A673 (cell line): ENCODE data around the gene CA7. TPM values are rescaled to one million over a fixed set of nuclear protein-coding genes. Genes with fewer than 3 reads are reported as not detected.
A peak's percentile ranks its signal among the peaks of the same experiment; 100 is the strongest.

Source experiments
- BruUV-seq: library from RNA; stranded (reverse); fragments of 400-500 nt; replicated peaks from 2 replicates; lab custom pipeline; 2021; lab: Mats Ljungman, UMichigan
- CTCF ChIA-PET: fragments of 300-600 bp; sonication (Branson Sonifier 250); formaldehyde crosslinking; loops from one replicate; lab custom pipeline; 2022; ENCODE audit warnings: antibody characterized with exemption; lab: Charles Lee
- POLR2A ChIA-PET: fragments of 300-600 bp; sonication (Branson Sonifier 250); formaldehyde crosslinking; loops from one replicate; lab custom pipeline; 2022; ENCODE audit warnings: antibody characterized with exemption; ENCODE audit not compliant: low non-redundant PET; lab: Charles Lee
- DNase-seq: peaks from one replicate; pipeline ENCODE4 v3.0.0-alpha.2; 2015; ENCODE audit warnings: low spot score
- H3K27ac ChIP-seq: fragments of 200-600 bp; sonication (generic); 2 replicates; pipeline ENCODE4 v1.5.1; 2016; ENCODE audit warnings: mixed run types, low read depth, mild to moderate bottlenecking, mixed read lengths, antibody characterized with exemption, low read length; ENCODE audit not compliant: poor library complexity, severe bottlenecking
- H3K27me3 ChIP-seq: fragments of 200-600 bp; sonication (generic); replicated peaks from 2 replicates; pipeline ENCODE4 v1.6.1; 2017; ENCODE audit warnings: mixed run types, low read depth, mild to moderate bottlenecking, mixed read lengths, antibody characterized with exemption, low read length; ENCODE audit not compliant: insufficient read depth, poor library complexity
- H3K36me3 ChIP-seq: fragments of 200-600 bp; sonication (generic); 2 replicates; pipeline ENCODE4 v1.6.1; 2016; ENCODE audit warnings: mixed run types, mild to moderate bottlenecking, mixed read lengths, antibody characterized with exemption, low read length; ENCODE audit not compliant: insufficient read depth, poor library complexity, severe bottlenecking
- H3K4me1 ChIP-seq: fragments of 200-600 bp; sonication (generic); 2 replicates; pipeline ENCODE4 v1.6.1; 2017; ENCODE audit warnings: mixed run types, mild to moderate bottlenecking, mixed read lengths, antibody characterized with exemption, low read length; ENCODE audit not compliant: insufficient read depth, poor library complexity, severe bottlenecking
- H3K4me3 ChIP-seq: fragments of 200-600 bp; sonication (generic); 2 replicates; pipeline ENCODE4 v1.5.1; 2016; ENCODE audit warnings: low read depth, mixed run types, mild to moderate bottlenecking, mixed read lengths, low read length; ENCODE audit not compliant: poor library complexity, severe bottlenecking
- H3K9me3 ChIP-seq: fragments of 200-600 bp; sonication (generic); 2 replicates; pipeline ENCODE4 v1.6.1; 2016; ENCODE audit warnings: mixed run types, low read depth, mild to moderate bottlenecking, mixed read lengths, antibody characterized with exemption, low read length; ENCODE audit not compliant: poor library complexity, severe bottlenecking
- EZH2 ChIP-seq: fragments of 200-600 bp; sonication (generic); IDR thresholded peaks from 2 replicates; pipeline ENCODE4 v1.6.1; 2017; ENCODE audit warnings: borderline replicate concordance, low read depth, mild to moderate bottlenecking, mixed read lengths, antibody characterized with exemption, low read length; ENCODE audit not compliant: poor library complexity, severe bottlenecking
- intact Hi-C: fragments of 100-400 bp; cut with micrococcal nuclease; formaldehyde crosslinking; loops from one replicate; pipeline ENCODE4 v1.10.0; 2022; ENCODE audit not compliant: unreplicated experiment
- total RNA-seq: library from RNA; stranded (reverse); gene quantifications from 2 replicates; pipeline ENCODE4 v1.2.3, GENCODE V29; 2021
- TF ChIP-seq, protein P1 (sequence below): fragments of 300-800, 200-600 bp; sonication (generic); conservative IDR thresholded peaks from 2 replicates; pipeline ENCODE4 v1.5.1; 2017; ENCODE audit warnings: low read depth, mild to moderate bottlenecking, antibody characterized with exemption, low read length, moderate library complexity, mixed read lengths

Gene CA7
- total RNA-seq, 1 experiment from 2014 or later, result not detected

DNA sequence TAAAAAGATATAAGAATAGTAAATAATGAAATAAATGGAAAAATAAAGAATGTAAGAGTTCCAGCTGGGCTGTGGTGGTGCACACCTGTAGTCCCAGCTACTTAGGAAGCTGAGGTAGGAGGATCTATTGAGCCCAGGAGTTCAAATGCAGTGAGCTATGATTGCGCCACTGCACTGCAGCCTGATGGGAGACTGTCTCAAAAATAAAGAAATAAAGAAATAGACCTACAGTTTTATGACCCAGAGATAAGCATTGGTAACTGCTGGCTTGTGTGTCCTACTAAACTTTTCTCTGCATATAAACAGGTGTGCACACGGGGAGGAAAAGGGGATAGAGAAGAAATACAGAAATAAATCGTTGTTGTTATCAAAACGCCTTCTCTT is 28.3 kb downstream of the CA7 start:
- no peak for TF ChIP-seq EZH2
- TF ChIP-seq, protein P1, sequence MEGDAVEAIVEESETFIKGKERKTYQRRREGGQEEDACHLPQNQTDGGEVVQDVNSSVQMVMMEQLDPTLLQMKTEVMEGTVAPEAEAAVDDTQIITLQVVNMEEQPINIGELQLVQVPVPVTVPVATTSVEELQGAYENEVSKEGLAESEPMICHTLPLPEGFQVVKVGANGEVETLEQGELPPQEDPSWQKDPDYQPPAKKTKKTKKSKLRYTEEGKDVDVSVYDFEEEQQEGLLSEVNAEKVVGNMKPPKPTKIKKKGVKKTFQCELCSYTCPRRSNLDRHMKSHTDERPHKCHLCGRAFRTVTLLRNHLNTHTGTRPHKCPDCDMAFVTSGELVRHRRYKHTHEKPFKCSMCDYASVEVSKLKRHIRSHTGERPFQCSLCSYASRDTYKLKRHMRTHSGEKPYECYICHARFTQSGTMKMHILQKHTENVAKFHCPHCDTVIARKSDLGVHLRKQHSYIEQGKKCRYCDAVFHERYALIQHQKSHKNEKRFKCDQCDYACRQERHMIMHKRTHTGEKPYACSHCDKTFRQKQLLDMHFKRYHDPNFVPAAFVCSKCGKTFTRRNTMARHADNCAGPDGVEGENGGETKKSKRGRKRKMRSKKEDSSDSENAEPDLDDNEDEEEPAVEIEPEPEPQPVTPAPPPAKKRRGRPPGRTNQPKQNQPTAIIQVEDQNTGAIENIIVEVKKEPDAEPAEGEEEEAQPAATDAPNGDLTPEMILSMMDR, result no peak
- peak overlapping the region; percentile 41 for H3K4me3 ChIP-seq
- no peaks in the 10 kb centered on the region for H3K36me3 ChIP-seq
- H3K4me1 ChIP-seq, result peaks cover 3% of the 10 kb centered on the region
- H3K27ac ChIP-seq, result peak overlapping the region; percentile 19
- intact Hi-C loops, result no loop called here
- ChIA-PET POLR2A (interaction anchor here (0.5 to 1.0 kb wide), 3 partner anchors 12 to 48 kb away, joined by 3 to 4 read pairs (median 4); partner anchors contain the start of gene NAE1), CTCF (interaction anchor here (0.9 to 1.5 kb wide), 5 partner anchors 9 to 464 kb away, joined by 3 to 12 read pairs (median 9); partner anchors contain the start of gene NAE1)
- no peaks in the 10 kb centered on the region for H3K27me3 ChIP-seq
- H3K9me3 ChIP-seq, result no peaks in the 10 kb centered on the region
- DNase-seq, result no peak
- BruUV-seq, result no TSS peak

DNA sequence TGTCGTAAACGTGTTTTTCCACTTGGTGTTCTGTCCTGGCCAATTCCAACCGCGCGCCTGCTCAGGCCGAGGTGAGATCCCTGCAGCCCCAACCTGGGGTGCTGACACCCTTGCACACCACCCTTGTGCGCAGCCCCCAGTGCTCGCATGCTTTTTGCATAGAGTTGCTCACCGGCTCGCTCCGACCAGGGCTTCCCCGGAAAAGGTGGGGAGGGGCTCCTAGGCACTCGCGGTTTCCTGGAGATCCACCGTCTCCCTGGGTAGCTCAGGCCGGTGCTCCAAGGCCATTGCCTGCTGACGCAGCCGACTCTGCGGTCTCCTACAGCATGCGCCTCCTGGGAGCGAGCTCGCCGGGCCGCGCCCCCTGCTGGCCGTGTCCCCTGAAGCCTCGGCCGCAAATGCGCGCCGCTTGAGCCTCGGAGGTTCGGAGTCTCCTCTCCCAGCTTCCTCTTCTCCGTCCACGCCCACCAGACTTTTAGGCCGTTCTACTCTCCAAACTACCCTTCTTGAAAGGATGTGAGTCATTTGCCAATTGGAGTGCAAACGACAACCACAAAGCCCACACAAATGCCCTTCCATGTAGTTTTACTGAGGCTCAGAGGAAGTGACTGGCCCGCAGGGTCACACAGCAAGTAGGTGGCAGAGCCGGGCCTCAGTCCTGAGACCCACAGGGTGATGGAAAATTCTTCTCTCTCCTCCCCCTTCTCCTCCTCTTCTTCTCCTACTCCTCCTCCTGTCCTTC is 28.9 kb downstream of the CA7 start:
- H3K36me3 ChIP-seq, result no peaks in the 10 kb centered on the region
- CTCF ChIA-PET, result interaction anchor here (0.6 to 1.5 kb wide), 6 partner anchors 9 to 465 kb away, joined by 3 to 12 read pairs (median 6); partner anchors contain the start of gene NAE1
- H3K4me1 ChIP-seq, result peaks cover 3% of the 10 kb centered on the region
- no peaks in the 10 kb centered on the region for H3K27me3 ChIP-seq
- BruUV-seq, result TSS peak; percentile 19
- POLR2A ChIA-PET, result interaction anchor here (0.5 to 1.0 kb wide), 3 partner anchors 13 to 48 kb away, joined by 3 to 4 read pairs (median 4); partner anchors contain the start of gene NAE1
- H3K27ac ChIP-seq, result peak overlapping the region; percentile 19
- no peaks in the 10 kb centered on the region for H3K9me3 ChIP-seq
- TF ChIP-seq, protein P1, result peak; percentile 98
- TF ChIP-seq EZH2, result no peak
- intact Hi-C loops, result no loop called here
- peak; percentile 97 for DNase-seq
- H3K4me3 ChIP-seq, result peak overlapping the region; percentile 41

DNA sequence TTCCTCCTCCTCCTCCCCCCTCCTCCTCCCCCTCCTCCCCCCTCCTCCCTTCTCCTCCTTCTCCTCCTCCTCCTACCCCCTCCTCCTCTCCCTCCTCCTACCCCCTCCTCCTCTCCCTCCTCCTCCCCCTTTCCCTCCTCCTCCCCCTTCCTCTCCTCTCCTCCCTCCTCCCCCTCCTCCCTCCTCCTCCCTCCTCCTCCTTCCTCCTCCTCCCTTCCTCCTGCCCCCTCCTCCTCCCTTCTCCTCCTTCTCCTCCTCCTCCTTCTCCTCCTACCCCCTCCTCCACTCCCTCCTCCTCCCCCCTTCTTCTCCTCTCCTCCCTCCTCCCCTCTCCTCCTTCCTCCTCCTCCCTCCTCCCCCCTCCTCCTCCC is 29.5 kb downstream of the CA7 start:
- no peak for DNase-seq
- BruUV-seq, result no TSS peak
- Histone ChIP-seq H3K27me3 (no peaks in the 10 kb centered on the region), H3K36me3 (no peaks in the 10 kb centered on the region), H3K4me3 (no peak overlapping the region), H3K9me3 (no peaks in the 10 kb centered on the region), H3K27ac (no peak overlapping the region), H3K4me1 (peaks cover 3% of the 10 kb centered on the region)
- CTCF ChIA-PET, result interaction anchor here (0.6 to 1.5 kb wide), 6 partner anchors 8 to 465 kb away, joined by 3 to 12 read pairs (median 6); partner anchors contain the start of gene NAE1
- intact Hi-C loops, result no loop called here
- TF ChIP-seq EZH2, result no peak
- TF ChIP-seq, protein P1, result no peak
- POLR2A ChIA-PET, result interaction anchor here (1.0 kb wide), 1 partner anchor 43 kb away, joined by 3 read pairs; the partner anchor contains the start of gene NAE1
